MM.1S (cell line): ENCODE data around the gene FAIM2.

Experiments
- DNase-seq: peaks from one replicate; pipeline ENCODE4 v3.0.0-alpha.2; 2015
- H2AFZ ChIP-seq: fragments of 300-600 bp; sonication (generic); 2 replicates; pipeline ENCODE4 v1.6.0; 2016; ENCODE audit warnings: antibody characterized with exemption, low read length
- H3F3A ChIP-seq: fragments of 300-600 bp; sonication (generic); 2 replicates; pipeline ENCODE4 v1.6.1; 2016; ENCODE audit warnings: mild to moderate bottlenecking, antibody characterized with exemption, low read length, moderate library complexity, mixed read lengths; ENCODE audit not compliant: insufficient read depth
- H3K27ac ChIP-seq: fragments of 300-600 bp; sonication (generic); 2 replicates; pipeline ENCODE4 v1.5.1; 2016; ENCODE audit warnings: mild to moderate bottlenecking, low read length
- H3K27me3 ChIP-seq: fragments of 300-600 bp; sonication (generic); replicated peaks from 2 replicates; pipeline ENCODE4 v1.6.0; 2016; ENCODE audit warnings: low read length; ENCODE audit not compliant: insufficient read depth
- H3K36me3 ChIP-seq: fragments of 300-600 bp; sonication (generic); replicated peaks from 2 replicates; pipeline ENCODE4 v1.6.1; 2016; ENCODE audit warnings: mild to moderate bottlenecking, low read length, mixed read lengths; ENCODE audit not compliant: insufficient read depth
- H3K4me1 ChIP-seq: fragments of 300-600 bp; sonication (generic); 2 replicates; pipeline ENCODE4 v1.6.1; 2016; ENCODE audit warnings: low read length, mixed read lengths
- H3K4me2 ChIP-seq: fragments of 300-600 bp; sonication (generic); 2 replicates; pipeline ENCODE4 v1.6.0; 2016; ENCODE audit warnings: low read depth, low read length
- H3K4me3 ChIP-seq: fragments of 300-600 bp; sonication (generic); 2 replicates; pipeline ENCODE4 v1.5.1; 2016; ENCODE audit warnings: low read length, mixed read lengths
- H3K79me2 ChIP-seq: fragments of 300-600 bp; sonication (generic); 2 replicates; pipeline ENCODE4 v1.6.1; 2016; ENCODE audit warnings: mixed run types, low read length, mixed read lengths
- H3K9ac ChIP-seq: fragments of 300-600 bp; sonication (generic); 2 replicates; pipeline ENCODE4 v1.6.1; 2016; ENCODE audit warnings: low read length, mixed read lengths
- H3K9me2 ChIP-seq: fragments of 300-600 bp; sonication (generic); replicated peaks from 2 replicates; pipeline ENCODE4 v1.6.1; 2016; ENCODE audit warnings: mild to moderate bottlenecking, low read length, mixed read lengths; ENCODE audit not compliant: insufficient read depth
- H3K9me3 ChIP-seq: fragments of 300-600 bp; sonication (generic); replicated peaks from 2 replicates; pipeline ENCODE4 v1.6.1; 2016; ENCODE audit warnings: mild to moderate bottlenecking, low read length, mixed read lengths; ENCODE audit not compliant: insufficient read depth
- H4K20me1 ChIP-seq: fragments of 300-600 bp; sonication (generic); 2 replicates; pipeline ENCODE4 v1.6.1; 2016; ENCODE audit warnings: mild to moderate bottlenecking, low read length, moderate library complexity, mixed read lengths; ENCODE audit not compliant: insufficient read depth
- CTCF ChIP-seq: fragments of 300-600 bp; sonication (generic); IDR thresholded peaks from 2 replicates; pipeline ENCODE4 v1.5.1; 2016; ENCODE audit warnings: antibody characterized with exemption, low read length, mixed read lengths
- EZH2 ChIP-seq: fragments of 300-600 bp; sonication (generic); optimal IDR thresholded peaks from 2 replicates; pipeline ENCODE3; 2017; ENCODE audit warnings: low read depth, mild to moderate bottlenecking, antibody characterized with exemption, low read length, mixed read lengths
- EZH2phosphoT487 ChIP-seq: fragments of 300-600 bp; sonication (generic); IDR thresholded peaks from 2 replicates; pipeline ENCODE4 v1.6.1; 2018; ENCODE audit warnings: antibody characterized with exemption, low read length

Gene FAIM2

GRCh38 chr12:49907352-49907751, 3.7 kb upstream of the FAIM2 start:
- H3K27ac ChIP-seq, result no peak overlapping the region
- H3K9ac ChIP-seq, result no peak overlapping the region
- H3K9me2 ChIP-seq, result no peaks in the 10 kb centered on the region
- no peak for DNase-seq
- peaks cover 14% of the 10 kb centered on the region; the same call in 1 of the 2 replicates for H3K27me3 ChIP-seq
- no peaks in the 10 kb centered on the region for H3K36me3 ChIP-seq
- H4K20me1 ChIP-seq, result no peaks in the 10 kb centered on the region
- H3K9me3 ChIP-seq, result no peaks in the 10 kb centered on the region
- H3K4me1 ChIP-seq, result no peaks in the 10 kb centered on the region
- no peaks in the 10 kb centered on the region for H3F3A ChIP-seq
- no peaks in the 10 kb centered on the region for H3K79me2 ChIP-seq
- H3K4me3 ChIP-seq, result no peak overlapping the region
- H2AFZ ChIP-seq, result no peak overlapping the region
- TF ChIP-seq EZH2 (no peak), EZH2phosphoT487 (no peak), CTCF (no peak)
- H3K4me2 ChIP-seq, result no peak overlapping the region

DNA sequence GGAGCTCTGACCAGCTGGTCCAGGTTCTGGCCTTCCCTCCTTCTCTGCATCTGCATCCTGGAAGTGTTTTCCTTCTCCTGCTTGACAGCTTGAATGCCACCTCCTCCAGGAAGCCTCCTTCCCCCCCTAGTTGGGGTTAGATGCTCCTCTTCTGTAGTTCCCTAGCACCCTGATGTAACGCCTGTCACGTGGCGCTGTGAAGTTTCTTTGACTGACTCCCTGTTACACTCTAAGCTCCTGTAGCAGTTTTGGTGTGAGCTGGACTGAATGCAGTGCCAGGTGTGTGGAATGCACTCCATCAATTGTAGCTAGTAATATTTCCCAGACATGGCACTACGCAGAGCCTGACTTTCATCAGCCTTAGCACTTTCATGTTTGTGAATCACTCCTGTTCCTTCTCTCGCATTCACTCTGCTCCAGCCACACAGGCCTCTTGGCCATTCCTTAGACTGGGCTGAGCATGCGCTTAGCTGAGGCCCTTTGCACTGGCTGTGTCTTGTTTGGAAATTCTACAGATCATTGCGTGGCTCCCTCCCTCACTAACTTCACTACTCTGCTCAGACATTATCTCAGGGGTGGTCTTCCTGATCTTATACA, 2.1 kb upstream of the FAIM2 start:
- no peaks in the 10 kb centered on the region for H3K9me2 ChIP-seq
- H2AFZ ChIP-seq, result no peak overlapping the region
- no peaks in the 10 kb centered on the region for H3K4me1 ChIP-seq
- no peaks in the 10 kb centered on the region for H4K20me1 ChIP-seq
- H3K4me3 ChIP-seq, result no peak overlapping the region
- no peak overlapping the region for H3K27ac ChIP-seq
- H3K9ac ChIP-seq, result no peak overlapping the region
- no peak for DNase-seq
- no peaks in the 10 kb centered on the region for H3K36me3 ChIP-seq
- no peaks in the 10 kb centered on the region for H3K9me3 ChIP-seq
- no peaks in the 10 kb centered on the region for H3K79me2 ChIP-seq
- TF ChIP-seq EZH2 (no peak), EZH2phosphoT487 (no peak), CTCF (no peak)
- no peaks in the 10 kb centered on the region for H3F3A ChIP-seq
- peaks cover 14% of the 10 kb centered on the region; the same call in 1 of the 2 replicates for H3K27me3 ChIP-seq
- no peak overlapping the region for H3K4me2 ChIP-seq

DNA sequence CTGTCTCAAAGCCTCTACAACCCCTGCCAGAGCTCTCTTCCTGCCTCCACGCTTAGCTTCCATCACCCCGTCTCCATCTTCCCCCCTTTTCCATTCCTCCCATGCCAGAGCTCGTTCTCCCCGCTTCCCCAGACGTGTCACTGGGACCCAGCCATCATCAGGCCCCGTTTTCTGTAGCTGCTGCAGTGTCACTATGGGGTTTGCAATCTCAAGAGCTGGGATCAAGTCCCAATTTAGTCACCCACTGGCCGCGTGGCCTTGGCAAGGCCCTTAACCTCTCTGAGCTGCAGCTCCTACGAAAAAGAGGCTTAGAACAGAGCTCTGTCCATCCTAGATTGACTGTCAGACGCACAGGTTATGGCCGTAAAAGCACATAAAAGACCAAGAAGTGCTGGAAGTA, 901 bp upstream of the FAIM2 start:
- Histone ChIP-seq H3K4me1 (no peaks in the 10 kb centered on the region), H3K27ac (no peak overlapping the region), H3K79me2 (no peaks in the 10 kb centered on the region), H3K36me3 (no peaks in the 10 kb centered on the region), H4K20me1 (no peaks in the 10 kb centered on the region), H3K9ac (no peak overlapping the region), H3K9me2 (no peaks in the 10 kb centered on the region), H3K9me3 (no peaks in the 10 kb centered on the region), H3K4me2 (no peak overlapping the region), H3K4me3 (no peak overlapping the region), H3F3A (no peaks in the 10 kb centered on the region), H3K27me3 (peaks cover 14% of the 10 kb centered on the region; the same call in 1 of the 2 replicates), H2AFZ (no peak overlapping the region)
- TF ChIP-seq EZH2 (no peak), CTCF (no peak)
- no peak for DNase-seq
